Activated CD8-positive, alpha-beta memory T cell treated with anti-CD3 and anti-CD28 coated beads, Interleukin-2, amount 50 U/mL, for 24 hours (primary cell): ENCODE measurements around the gene COLQ.
"Not testable (repeated sequence)": the region's sequence is repeated elsewhere in the genome, so short reads cannot be mapped to it uniquely, and the experiment has no call there.

ENCODE experiments used
- DNase-seq: peaks from one replicate; pipeline ENCODE4 v3.0.0-alpha.2; 2020; ENCODE audit errors: extremely low read depth

COLQ gene

GRCh38 chr3:15521573-15521965 is at the start of gene COLQ:
COLQ (minus strand) TSS chr3:15521706; CDS start chr3:15521625, 81 bp downstream.
- DNase-seq = no peak

GRCh38 chr3:15563190-15563589 is 41.7 kb upstream of the COLQ start:
- no peak for DNase-seq

- DNase-seq = no peak
Measured at GRCh38 chr3:15562560-15562959, 41.1 kb upstream of the COLQ start.

GRCh38 chr3:15558581-15558980 is 37.1 kb upstream of the COLQ start:
- no peak for DNase-seq

- no peak for DNase-seq
Measured at GRCh38 chr3:15557511-15557946, 36.0 kb upstream of the COLQ start.

- no peak for DNase-seq
Measured at GRCh38 chr3:15556512-15556911, 35.0 kb upstream of the COLQ start.

GRCh38 chr3:15553749-15554148 is 32.2 kb upstream of the COLQ start:
- DNase-seq = no peak

- DNase-seq = no peak
Measured at GRCh38 chr3:15551902-15552301, 30.4 kb upstream of the COLQ start.

GRCh38 chr3:15549846-15550245 is 28.3 kb upstream of the COLQ start:
- no peak for DNase-seq

GRCh38 chr3:15542614-15543013 is 21.1 kb upstream of the COLQ start:
- DNase-seq = no peak

GRCh38 chr3:15541371-15541770 is 19.9 kb upstream of the COLQ start:
- no peak for DNase-seq

GRCh38 chr3:15539066-15539465 is 17.6 kb upstream of the COLQ start:
- no peak for DNase-seq

- DNase-seq = no peak
Measured at GRCh38 chr3:15538345-15538744, 16.8 kb upstream of the COLQ start.

GRCh38 chr3:15536856-15537255 is 15.3 kb upstream of the COLQ start:
- DNase-seq = no peak

GRCh38 chr3:15535732-15536131 is 14.2 kb upstream of the COLQ start:
- no peak for DNase-seq

- DNase-seq = not testable (repeated sequence)
Measured at GRCh38 chr3:15532614-15533013, 11.1 kb upstream of the COLQ start.

GRCh38 chr3:15531346-15531745 is 9.8 kb upstream of the COLQ start:
- DNase-seq = no peak

- DNase-seq = no peak
Measured at GRCh38 chr3:15528854-15529537, 7.5 kb upstream of the COLQ start.

- no peak for DNase-seq
Measured at GRCh38 chr3:15527031-15527459, 5.5 kb upstream of the COLQ start.

- no peak for DNase-seq
Measured at GRCh38 chr3:15525790-15526189, 4.3 kb upstream of the COLQ start.

- DNase-seq = no peak
Measured at GRCh38 chr3:15523660-15524417, 2.3 kb upstream of the COLQ start.

- DNase-seq = no peak
Measured at GRCh38 chr3:15522016-15522415, 510 bp upstream of the COLQ start.

- DNase-seq = no peak
Measured at GRCh38 chr3:15520804-15521572, 518 bp downstream of the COLQ start.
